Liver (tissue), 9 donors: ENCODE results near the gene CDH4. TPM values are rescaled to one million over a fixed set of nuclear protein-coding genes. Genes with fewer than 3 reads are reported as not detected.

Source experiments
- DNase-seq: peaks from one replicate; pipeline ENCODE4 v3.0.0-alpha.2; 2017; ENCODE audit warnings: low spot score
- H3K27ac ChIP-seq, 2 donors: one replicate each; pipeline ENCODE4 v1.7.0; 2013; ENCODE audit warnings: inconsistent platforms in 2 of 2, low read length in 2 of 2, control low read depth in 1 of 2, low read depth in 1 of 2, mild to moderate bottlenecking in 1 of 2
- H3K27me3 ChIP-seq, 4 donors: one replicate each; pipeline versions ENCODE4 v1.6.1 to v1.7.0; 2013; ENCODE audit warnings: low read length in 3 of 4, inconsistent platforms in 1 of 4, mild to moderate bottlenecking in 1 of 4, moderate library complexity in 1 of 4; ENCODE audit not compliant: control insufficient read depth in 4 of 4, insufficient read depth in 4 of 4
- H3K36me3 ChIP-seq, 4 donors: one replicate each; pipeline versions ENCODE4 v1.6.1 to v1.7.0; 2013; ENCODE audit warnings: low read length in 3 of 4, mild to moderate bottlenecking in 3 of 4, low read depth in 1 of 4, moderate library complexity in 1 of 4; ENCODE audit not compliant: control insufficient read depth in 4 of 4, insufficient read depth in 3 of 4
- H3K4me1 ChIP-seq, 4 donors: one replicate each; pipeline versions ENCODE4 v1.6.1 to v1.7.0; 2013; ENCODE audit warnings: low read length in 3 of 4, mild to moderate bottlenecking in 3 of 4, moderate library complexity in 1 of 4; ENCODE audit not compliant: control insufficient read depth in 4 of 4, insufficient read depth in 4 of 4
- H3K4me3 ChIP-seq, 3 donors: one replicate each; pipeline versions ENCODE4 v1.6.1 to v1.7.0; 2013; ENCODE audit warnings: low read length in 3 of 3, control low read depth in 1 of 3, low read depth in 1 of 3, mild to moderate bottlenecking in 1 of 3
- H3K9ac ChIP-seq, 2 donors: one replicate each; pipeline ENCODE4 v1.7.0; 2013; ENCODE audit warnings: low read length in 2 of 2, mild to moderate bottlenecking in 2 of 2, moderate library complexity in 2 of 2, control low read depth in 1 of 2, low read depth in 1 of 2
- H3K9me3 ChIP-seq, 4 donors: one replicate each; pipeline versions ENCODE4 v1.6.1 to v1.7.0; 2013; ENCODE audit warnings: low read length in 3 of 4; ENCODE audit not compliant: control insufficient read depth in 4 of 4
- ATF3 ChIP-seq: IDR thresholded peaks from 2 replicates; pipeline ENCODE4 v1.6.1; 2016; ENCODE audit warnings: antibody characterized with exemption
- EGR1 ChIP-seq, 2 donors: IDR thresholded peaks; 2 replicates each; pipeline ENCODE4 v1.6.1; 2016 to 2018; ENCODE audit warnings: antibody characterized with exemption in 2 of 2, low read depth in 2 of 2
- FOXA1 ChIP-seq: IDR thresholded peaks from 2 replicates; pipeline ENCODE4 v1.6.1; 2016; ENCODE audit warnings: antibody characterized with exemption
- FOXA2 ChIP-seq: IDR thresholded peaks from 2 replicates; pipeline ENCODE4 v1.6.1; 2016; ENCODE audit warnings: antibody characterized with exemption
- GABPA ChIP-seq, 2 donors: IDR thresholded peaks in 1 of 2; conservative IDR thresholded peaks in 1 of 2; 2 replicates each; pipeline ENCODE4 v1.6.1; 2016; ENCODE audit warnings: antibody characterized with exemption in 2 of 2, mild to moderate bottlenecking in 1 of 2, moderate library complexity in 1 of 2
- HNF4A ChIP-seq, 2 donors: conservative IDR thresholded peaks; 2 replicates each; pipeline ENCODE4 v1.6.1; 2016; ENCODE audit warnings: antibody characterized with exemption in 2 of 2, mild to moderate bottlenecking in 2 of 2
- HNF4G ChIP-seq: IDR thresholded peaks from 2 replicates; pipeline ENCODE4 v1.6.1; 2016; ENCODE audit warnings: antibody characterized with exemption
- JUND ChIP-seq, 2 donors: IDR thresholded peaks; 2 replicates each; pipeline ENCODE4 v1.6.1; 2016; ENCODE audit warnings: antibody characterized with exemption in 2 of 2
- NR2F2 ChIP-seq: IDR thresholded peaks from 2 replicates; pipeline ENCODE4 v1.6.1; 2016; ENCODE audit warnings: antibody characterized with exemption
- RAD21 ChIP-seq, 2 donors: IDR thresholded peaks; 2 replicates each; pipeline ENCODE4 v1.6.1; 2016; ENCODE audit warnings: antibody characterized with exemption in 2 of 2, mild to moderate bottlenecking in 2 of 2
- RXRA ChIP-seq, 2 donors: IDR thresholded peaks; 2 replicates each; pipeline ENCODE4 v1.6.1; 2017 to 2018; ENCODE audit warnings: antibody characterized with exemption in 2 of 2, mild to moderate bottlenecking in 1 of 2
- SP1 ChIP-seq: IDR thresholded peaks from 2 replicates; pipeline ENCODE4 v1.6.1; 2018; ENCODE audit warnings: antibody characterized with exemption, mild to moderate bottlenecking
- TAF1 ChIP-seq: conservative IDR thresholded peaks from 2 replicates; pipeline ENCODE4 v1.6.1; 2016; ENCODE audit warnings: antibody characterized with exemption, mild to moderate bottlenecking
- YY1 ChIP-seq: IDR thresholded peaks from 2 replicates; pipeline ENCODE4 v1.6.1; 2016; ENCODE audit warnings: antibody characterized with exemption, mild to moderate bottlenecking
- ZBTB33 ChIP-seq: IDR thresholded peaks from 2 replicates; pipeline ENCODE4 v1.6.1; 2016; ENCODE audit warnings: antibody characterized with exemption
- WGBS: extraction: QIAGEN DNeasy Blood & Tissue Kit; methylation state at CpG from one replicate; pipeline ENCODE4 v1.1.7; 2013; 5-methylcytosine and 5-hydroxymethylcytosine counted together
- polyA plus RNA-seq, 2 donors: library from polyadenylated mRNA; stranded (reverse) in 1 of 2; unstranded in 1 of 2; fragments of 200-250 nt in 1 of 2; fragments of >200 nt in 1 of 2; fragmentation: Nextera tagmentation in 1 of 2; extraction: Ambion mirVana in 1 of 2; gene quantifications; one replicate each; pipeline versions ENCODE4 v1.2.1 to v1.2.3, GENCODE V29; 2013 to 2015
- total RNA-seq, 2 donors: library from RNA; depleted of rRNA; stranded (reverse); fragments of >200 nt; gene quantifications; one replicate each; pipeline ENCODE4 v1.2.3, GENCODE V29; 2014
- TF ChIP-seq, protein P1 (sequence below): IDR thresholded peaks from 2 replicates; pipeline ENCODE4 v1.6.1; 2016; ENCODE audit warnings: antibody characterized with exemption, mild to moderate bottlenecking
- TF ChIP-seq, protein P2 (sequence below): IDR thresholded peaks from 2 replicates; pipeline ENCODE4 v1.6.1; 2016; ENCODE audit warnings: antibody characterized with exemption
- TF ChIP-seq, protein P3 (sequence below): fragments of 150-350 bp; IDR thresholded peaks from 2 replicates; pipeline ENCODE4 v1.5.1; 2017; ENCODE audit warnings: improper control_type of control experiment, low read depth, low read length; ENCODE audit not compliant: missing input control
- donor health status: healthy.
- donor health status: healthy.
- donor health status: healthy.
- donor health status: healthy.
- donor health status: healthy.

Gene CDH4
- total and polyA plus RNA-seq, 4 donors = 0.03 to 0.25 (median 0.19) TPM; not detected in 1

GRCh38 chr20:61888101-61888865 lies 636.2 kb downstream of the CDH4 start:
- H3K27ac ChIP-seq = no peak overlapping the region
- DNase-seq = no peak
- H3K27me3 ChIP-seq = peaks cover 0 to 2% (median 0%) of the 10 kb centered on the region in 4 donors
- WGBS = 88% methylated on average over 19 of the region's 19 CpGs
- H3K4me3 ChIP-seq = no peak overlapping the region
- TF ChIP-seq GABPA (IDR thresholded peaks at IDR 0.05 in 1 of 2, conservative IDR thresholded peaks at IDR 0.05 in 1 of 2) = no peak
- no peak overlapping the region for H3K9ac ChIP-seq
- peaks cover 0 to 4% (median 2%) of the 10 kb centered on the region in 4 donors for H3K9me3 ChIP-seq
- H3K4me1 ChIP-seq = no peaks in the 10 kb centered on the region
- no peaks in the 10 kb centered on the region for H3K36me3 ChIP-seq

- peaks cover 0 to 2% (median 0%) of the 10 kb centered on the region in 4 donors for H3K27me3 ChIP-seq
- DNase-seq = no peak
- H3K9me3 ChIP-seq = peaks cover 0 to 4% (median 2%) of the 10 kb centered on the region in 4 donors
- H3K4me3 ChIP-seq = no peak overlapping the region
- H3K36me3 ChIP-seq = no peaks in the 10 kb centered on the region
- H3K4me1 ChIP-seq = no peaks in the 10 kb centered on the region
- 90% methylated on average over 1 of the region's 1 CpG for WGBS
- no peak for TF ChIP-seq HNF4G
- H3K9ac ChIP-seq = no peak overlapping the region
- no peak overlapping the region for H3K27ac ChIP-seq
These were observed 637.6 kb downstream of the CDH4 start for GRCh38 chr20:61889659-61890058.

GRCh38 chr20:61890210-61890609 lies 638.1 kb downstream of the CDH4 start:
- no peak for DNase-seq
- no peak overlapping the region for H3K27ac ChIP-seq
- no peak overlapping the region for H3K4me3 ChIP-seq
- TF ChIP-seq ZBTB33 (no peak), HNF4A (conservative IDR thresholded peaks at IDR 0.05) (no peak), FOXA2 (no peak), EGR1 (IDR thresholded peaks at IDR 0.05; ENCODE audit: low read depth in 2 of 2) (no peak), NR2F2 (no peak), RAD21 (IDR thresholded peaks at IDR 0.05) (no peak), SP1 (no peak), RXRA (IDR thresholded peaks at IDR 0.05) (no peak), YY1 (no peak), TAF1 (no peak), HNF4G (no peak), GABPA (IDR thresholded peaks at IDR 0.05 in 1 of 2, conservative IDR thresholded peaks at IDR 0.05 in 1 of 2) (no peak), JUND (IDR thresholded peaks at IDR 0.05) (no peak), FOXA1 (no peak), ATF3 (no peak)
- TF ChIP-seq, protein P1, sequence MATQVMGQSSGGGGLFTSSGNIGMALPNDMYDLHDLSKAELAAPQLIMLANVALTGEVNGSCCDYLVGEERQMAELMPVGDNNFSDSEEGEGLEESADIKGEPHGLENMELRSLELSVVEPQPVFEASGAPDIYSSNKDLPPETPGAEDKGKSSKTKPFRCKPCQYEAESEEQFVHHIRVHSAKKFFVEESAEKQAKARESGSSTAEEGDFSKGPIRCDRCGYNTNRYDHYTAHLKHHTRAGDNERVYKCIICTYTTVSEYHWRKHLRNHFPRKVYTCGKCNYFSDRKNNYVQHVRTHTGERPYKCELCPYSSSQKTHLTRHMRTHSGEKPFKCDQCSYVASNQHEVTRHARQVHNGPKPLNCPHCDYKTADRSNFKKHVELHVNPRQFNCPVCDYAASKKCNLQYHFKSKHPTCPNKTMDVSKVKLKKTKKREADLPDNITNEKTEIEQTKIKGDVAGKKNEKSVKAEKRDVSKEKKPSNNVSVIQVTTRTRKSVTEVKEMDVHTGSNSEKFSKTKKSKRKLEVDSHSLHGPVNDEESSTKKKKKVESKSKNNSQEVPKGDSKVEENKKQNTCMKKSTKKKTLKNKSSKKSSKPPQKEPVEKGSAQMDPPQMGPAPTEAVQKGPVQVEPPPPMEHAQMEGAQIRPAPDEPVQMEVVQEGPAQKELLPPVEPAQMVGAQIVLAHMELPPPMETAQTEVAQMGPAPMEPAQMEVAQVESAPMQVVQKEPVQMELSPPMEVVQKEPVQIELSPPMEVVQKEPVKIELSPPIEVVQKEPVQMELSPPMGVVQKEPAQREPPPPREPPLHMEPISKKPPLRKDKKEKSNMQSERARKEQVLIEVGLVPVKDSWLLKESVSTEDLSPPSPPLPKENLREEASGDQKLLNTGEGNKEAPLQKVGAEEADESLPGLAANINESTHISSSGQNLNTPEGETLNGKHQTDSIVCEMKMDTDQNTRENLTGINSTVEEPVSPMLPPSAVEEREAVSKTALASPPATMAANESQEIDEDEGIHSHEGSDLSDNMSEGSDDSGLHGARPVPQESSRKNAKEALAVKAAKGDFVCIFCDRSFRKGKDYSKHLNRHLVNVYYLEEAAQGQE = no peak
- TF ChIP-seq, protein P2, sequence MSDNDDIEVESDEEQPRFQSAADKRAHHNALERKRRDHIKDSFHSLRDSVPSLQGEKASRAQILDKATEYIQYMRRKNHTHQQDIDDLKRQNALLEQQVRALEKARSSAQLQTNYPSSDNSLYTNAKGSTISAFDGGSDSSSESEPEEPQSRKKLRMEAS = no peak
- TF ChIP-seq, protein P3, sequence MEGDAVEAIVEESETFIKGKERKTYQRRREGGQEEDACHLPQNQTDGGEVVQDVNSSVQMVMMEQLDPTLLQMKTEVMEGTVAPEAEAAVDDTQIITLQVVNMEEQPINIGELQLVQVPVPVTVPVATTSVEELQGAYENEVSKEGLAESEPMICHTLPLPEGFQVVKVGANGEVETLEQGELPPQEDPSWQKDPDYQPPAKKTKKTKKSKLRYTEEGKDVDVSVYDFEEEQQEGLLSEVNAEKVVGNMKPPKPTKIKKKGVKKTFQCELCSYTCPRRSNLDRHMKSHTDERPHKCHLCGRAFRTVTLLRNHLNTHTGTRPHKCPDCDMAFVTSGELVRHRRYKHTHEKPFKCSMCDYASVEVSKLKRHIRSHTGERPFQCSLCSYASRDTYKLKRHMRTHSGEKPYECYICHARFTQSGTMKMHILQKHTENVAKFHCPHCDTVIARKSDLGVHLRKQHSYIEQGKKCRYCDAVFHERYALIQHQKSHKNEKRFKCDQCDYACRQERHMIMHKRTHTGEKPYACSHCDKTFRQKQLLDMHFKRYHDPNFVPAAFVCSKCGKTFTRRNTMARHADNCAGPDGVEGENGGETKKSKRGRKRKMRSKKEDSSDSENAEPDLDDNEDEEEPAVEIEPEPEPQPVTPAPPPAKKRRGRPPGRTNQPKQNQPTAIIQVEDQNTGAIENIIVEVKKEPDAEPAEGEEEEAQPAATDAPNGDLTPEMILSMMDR = no peak
- no peaks in the 10 kb centered on the region for H3K4me1 ChIP-seq
- 0% methylated on average over 1 of the region's 1 CpG for WGBS
- H3K27me3 ChIP-seq = peaks cover 0 to 2% (median 0%) of the 10 kb centered on the region in 4 donors
- H3K9ac ChIP-seq = no peak overlapping the region
- no peaks in the 10 kb centered on the region for H3K36me3 ChIP-seq
- peaks cover 0 to 4% (median 2%) of the 10 kb centered on the region in 4 donors for H3K9me3 ChIP-seq
